Fibroblast of lung (primary cell): ENCODE results near the gene AMOTL2. TPM values are rescaled to one million over a fixed set of nuclear protein-coding genes. Genes with fewer than 3 reads are reported as not detected.

Source experiments
- DNase-seq, 2 donors: peaks; one replicate each; pipeline versions ENCODE4 v3.0.0 to v3.0.0-alpha.2; 2010; ENCODE audit warnings: low read depth in 2 of 2
- H2AFZ ChIP-seq: 2 replicates; pipeline ENCODE4 v1.5.1; 2012; ENCODE audit warnings: low read length, control low read depth, inconsistent platforms
- H3K27ac ChIP-seq: 2 replicates; pipeline ENCODE4 v1.5.1; 2011; ENCODE audit warnings: low read length, control low read depth; ENCODE audit not compliant: insufficient read depth
- H3K27me3 ChIP-seq: 2 replicates; pipeline ENCODE4 v1.5.1; 2011; ENCODE audit warnings: mild to moderate bottlenecking, low read length; ENCODE audit not compliant: control insufficient read depth, insufficient read depth
- H3K36me3 ChIP-seq: 2 replicates; pipeline ENCODE4 v1.5.1; 2011; ENCODE audit warnings: low read length; ENCODE audit not compliant: control insufficient read depth, insufficient read depth
- H3K4me1 ChIP-seq: 2 replicates; pipeline ENCODE4 v1.5.1; 2011; ENCODE audit warnings: low read length; ENCODE audit not compliant: control insufficient read depth, insufficient read depth; ENCODE audit errors: extremely low read depth
- H3K4me2 ChIP-seq: 2 replicates; pipeline ENCODE4 v1.5.1; 2011; ENCODE audit warnings: low read length, control low read depth; ENCODE audit not compliant: insufficient read depth; ENCODE audit errors: extremely low read depth
- H3K4me3 ChIP-seq, 4 experiments: fragments of 200-600 bp in 1 of 4; sonication (generic) in 1 of 4; replicated peaks in 1 of 4; 2 replicates each; pipeline ENCODE4 v1.5.1; 2011 to 2016; ENCODE audit warnings: low read length in 4 of 4, low read depth in 3 of 4, mild to moderate bottlenecking in 3 of 4, control low read depth in 2 of 4, inconsistent platforms in 1 of 4, mixed read lengths in 1 of 4; ENCODE audit not compliant: insufficient read depth in 1 of 4; ENCODE audit errors: control extremely low read depth in 1 of 4
- H3K79me2 ChIP-seq: 2 replicates; pipeline ENCODE4 v1.5.1; 2012; ENCODE audit warnings: mild to moderate bottlenecking, low read length, inconsistent platforms; ENCODE audit not compliant: control insufficient read depth, insufficient read depth
- H3K9ac ChIP-seq: 2 replicates; pipeline ENCODE4 v1.5.1; 2011; ENCODE audit warnings: mild to moderate bottlenecking, low read length, control low read depth; ENCODE audit not compliant: insufficient read depth
- H3K9me3 ChIP-seq: 2 replicates; pipeline ENCODE4 v1.5.1; 2012; ENCODE audit warnings: low read depth, low read length; ENCODE audit not compliant: control insufficient read depth, insufficient read depth
- H4K20me1 ChIP-seq: 2 replicates; pipeline ENCODE4 v1.5.1; 2011; ENCODE audit warnings: low read length; ENCODE audit not compliant: control insufficient read depth, insufficient read depth; ENCODE audit errors: extremely low read depth
- EZH2 ChIP-seq: IDR thresholded peaks from 2 replicates; pipeline ENCODE4 v1.5.1; 2012; ENCODE audit warnings: low read length, control low read depth, mild to moderate bottlenecking; ENCODE audit errors: missing control alignments
- polyA plus RNA-seq, 2 donors: library from polyadenylated mRNA; depleted of rRNA in 1 of 2; stranded (reverse) in 1 of 2; unstranded in 1 of 2; fragments of >200 nt; gene quantifications; 2 replicates each; pipeline ENCODE4 v1.2.1, GENCODE V29; 2011 to 2012; ENCODE audit warnings: missing spikeins in 1 of 2
- total RNA-seq: library from RNA; depleted of rRNA; stranded (reverse); fragments of >200 nt; gene quantifications from 2 replicates; pipeline ENCODE4 v1.2.1, GENCODE V29; 2014
- TF ChIP-seq, protein P1 (sequence below), 2 donors: IDR thresholded peaks in 1 of 2; conservative IDR thresholded peaks in 1 of 2; 1 replicate in 1 of 2; 2 replicates in 1 of 2; pipeline ENCODE4 v1.5.1; 2011 to 2012; ENCODE audit warnings: low read length in 2 of 2, control low read depth in 1 of 2, inconsistent platforms in 1 of 2, low read depth in 1 of 2, mild to moderate bottlenecking in 1 of 2

Gene AMOTL2
- total and polyA plus RNA-seq, 2 donors (not counting 1 experiment from before 2014, with no cell fraction given) = 74.6 to 97.0 TPM

DNA sequence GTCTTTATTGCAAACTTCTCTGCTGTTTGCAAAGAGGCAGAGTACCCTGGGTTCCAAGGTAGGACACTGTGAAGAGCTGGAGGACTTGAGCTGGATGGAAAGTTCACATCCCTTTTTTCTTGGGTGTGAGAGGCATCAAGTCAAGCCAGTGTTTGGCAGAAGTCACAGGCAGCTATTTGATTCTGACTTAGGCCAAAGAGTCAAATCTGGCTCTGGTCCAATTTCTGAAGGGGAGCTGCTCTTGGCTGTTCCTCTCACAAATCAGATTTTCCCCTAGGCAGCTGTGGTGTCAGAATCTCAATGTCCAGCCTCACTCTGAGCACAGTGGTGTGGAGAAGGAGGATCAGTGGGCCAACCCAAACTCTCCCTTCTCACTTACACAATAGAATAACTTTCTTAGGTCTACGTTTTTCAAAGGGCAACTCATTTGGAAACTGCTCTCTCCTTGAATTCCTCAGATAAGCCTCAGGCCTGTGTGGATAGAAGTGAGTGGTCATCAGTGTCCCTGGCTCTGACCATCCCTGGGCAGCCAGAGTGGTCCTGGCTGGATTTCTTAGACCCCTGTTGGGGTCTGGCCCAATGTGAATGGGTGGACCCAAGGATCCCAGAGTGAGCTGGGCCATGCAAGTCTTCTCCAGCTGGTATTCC is 18.2 kb upstream of the AMOTL2 start:
- Histone ChIP-seq H3K27ac (no peak overlapping the region), H3K36me3 (no peaks in the 10 kb centered on the region), H4K20me1 (no peaks in the 10 kb centered on the region), H3K9me3 (no peaks in the 10 kb centered on the region), H2AFZ (no peak overlapping the region), H3K4me2 (no peak overlapping the region), H3K27me3 (peaks cover 8% of the 10 kb centered on the region), H3K9ac (no peak overlapping the region), H3K4me1 (peaks cover 2% of the 10 kb centered on the region), H3K79me2 (no peaks in the 10 kb centered on the region), H3K4me3 (no peak overlapping the region)
- DNase-seq = peak; percentile 39 to 48
- TF ChIP-seq, protein P1, sequence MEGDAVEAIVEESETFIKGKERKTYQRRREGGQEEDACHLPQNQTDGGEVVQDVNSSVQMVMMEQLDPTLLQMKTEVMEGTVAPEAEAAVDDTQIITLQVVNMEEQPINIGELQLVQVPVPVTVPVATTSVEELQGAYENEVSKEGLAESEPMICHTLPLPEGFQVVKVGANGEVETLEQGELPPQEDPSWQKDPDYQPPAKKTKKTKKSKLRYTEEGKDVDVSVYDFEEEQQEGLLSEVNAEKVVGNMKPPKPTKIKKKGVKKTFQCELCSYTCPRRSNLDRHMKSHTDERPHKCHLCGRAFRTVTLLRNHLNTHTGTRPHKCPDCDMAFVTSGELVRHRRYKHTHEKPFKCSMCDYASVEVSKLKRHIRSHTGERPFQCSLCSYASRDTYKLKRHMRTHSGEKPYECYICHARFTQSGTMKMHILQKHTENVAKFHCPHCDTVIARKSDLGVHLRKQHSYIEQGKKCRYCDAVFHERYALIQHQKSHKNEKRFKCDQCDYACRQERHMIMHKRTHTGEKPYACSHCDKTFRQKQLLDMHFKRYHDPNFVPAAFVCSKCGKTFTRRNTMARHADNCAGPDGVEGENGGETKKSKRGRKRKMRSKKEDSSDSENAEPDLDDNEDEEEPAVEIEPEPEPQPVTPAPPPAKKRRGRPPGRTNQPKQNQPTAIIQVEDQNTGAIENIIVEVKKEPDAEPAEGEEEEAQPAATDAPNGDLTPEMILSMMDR (conservative IDR thresholded peaks at IDR 0.05 in 1 of 2, IDR thresholded peaks at IDR 0.05 in 1 of 2; ENCODE audit: low read depth in 1 of 2, low read length in 2 of 2) = no peak
- no peak for TF ChIP-seq EZH2

- H3K27me3 ChIP-seq = peaks cover 2% of the 10 kb centered on the region
- H3K4me1 ChIP-seq = peaks cover 2% of the 10 kb centered on the region
- H4K20me1 ChIP-seq = no peaks in the 10 kb centered on the region
- H3K9ac ChIP-seq = no peak overlapping the region
- DNase-seq = no peak
- H3K4me2 ChIP-seq = no peak overlapping the region
- H3K27ac ChIP-seq = no peak overlapping the region
- H3K79me2 ChIP-seq = no peaks in the 10 kb centered on the region
- no peak for TF ChIP-seq EZH2
- TF ChIP-seq, protein P1 (conservative IDR thresholded peaks at IDR 0.05 in 1 of 2, IDR thresholded peaks at IDR 0.05 in 1 of 2; ENCODE audit: low read depth in 1 of 2, low read length in 2 of 2) = no peak
- no peaks in the 10 kb centered on the region for H3K9me3 ChIP-seq
- H3K36me3 ChIP-seq = no peaks in the 10 kb centered on the region
- H2AFZ ChIP-seq = no peak overlapping the region
- no peak overlapping the region for H3K4me3 ChIP-seq
Measured at GRCh38 chr3:134389865-134390264, 15.6 kb upstream of the AMOTL2 start.

DNA sequence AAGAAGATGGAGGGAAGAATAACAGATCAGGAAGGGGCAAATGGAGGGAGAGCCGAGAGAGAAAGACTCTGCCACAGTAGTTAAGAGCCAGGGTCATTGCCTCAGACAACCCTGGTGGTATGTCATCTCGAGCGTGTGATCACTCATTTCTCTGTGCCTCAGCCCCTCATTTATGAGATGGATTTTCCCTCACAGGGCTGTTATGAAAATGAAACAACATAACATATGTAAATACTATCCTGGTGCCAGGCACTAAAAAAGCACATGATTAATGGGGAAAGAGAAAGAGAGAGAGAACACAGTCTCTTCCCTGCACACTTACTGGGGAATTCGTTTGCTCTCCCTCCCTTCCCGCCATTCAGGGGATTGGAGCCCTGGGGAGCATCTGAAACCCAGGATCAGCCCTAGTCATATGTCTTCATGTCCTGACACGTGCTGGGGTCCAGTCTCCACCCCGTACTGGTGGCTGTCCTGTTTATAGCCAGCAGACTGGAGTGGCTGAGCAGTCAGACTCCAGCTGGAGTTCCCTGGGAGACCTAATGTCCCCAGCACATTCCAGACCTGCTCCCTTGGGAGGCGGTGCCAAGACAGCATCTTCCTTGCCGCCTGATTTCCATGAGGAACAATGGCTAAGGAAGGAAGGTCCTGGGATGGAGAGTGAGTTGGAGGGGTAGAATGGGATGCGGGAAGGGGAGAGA is 14.7 kb upstream of the AMOTL2 start:
- TF ChIP-seq, protein P1 (conservative IDR thresholded peaks at IDR 0.05 in 1 of 2, IDR thresholded peaks at IDR 0.05 in 1 of 2; ENCODE audit: low read depth in 1 of 2, low read length in 2 of 2) = no peak
- no peak for TF ChIP-seq EZH2
- peaks cover 2% of the 10 kb centered on the region for H3K27me3 ChIP-seq
- no peak overlapping the region for H3K9ac ChIP-seq
- no peak overlapping the region for H3K27ac ChIP-seq
- H3K4me3 ChIP-seq = no peak overlapping the region
- H2AFZ ChIP-seq = no peak overlapping the region
- no peak overlapping the region for H3K4me2 ChIP-seq
- no peaks in the 10 kb centered on the region for H3K36me3 ChIP-seq
- DNase-seq = no peak
- no peaks in the 10 kb centered on the region for H3K9me3 ChIP-seq
- peaks cover 2% of the 10 kb centered on the region for H3K4me1 ChIP-seq
- no peaks in the 10 kb centered on the region for H3K79me2 ChIP-seq
- H4K20me1 ChIP-seq = no peaks in the 10 kb centered on the region
